GM19463 (cell line): ENCODE data around the gene NDNF.

ENCODE experiments used
- ATAC-seq: cut with Tn5 transposase; IDR thresholded peaks from one replicate; pipeline ENCODE4 v1.9.1; 2021; ENCODE audit warnings: mild to moderate bottlenecking, moderate library complexity; ENCODE audit not compliant: unreplicated experiment

NDNF gene, protein sequence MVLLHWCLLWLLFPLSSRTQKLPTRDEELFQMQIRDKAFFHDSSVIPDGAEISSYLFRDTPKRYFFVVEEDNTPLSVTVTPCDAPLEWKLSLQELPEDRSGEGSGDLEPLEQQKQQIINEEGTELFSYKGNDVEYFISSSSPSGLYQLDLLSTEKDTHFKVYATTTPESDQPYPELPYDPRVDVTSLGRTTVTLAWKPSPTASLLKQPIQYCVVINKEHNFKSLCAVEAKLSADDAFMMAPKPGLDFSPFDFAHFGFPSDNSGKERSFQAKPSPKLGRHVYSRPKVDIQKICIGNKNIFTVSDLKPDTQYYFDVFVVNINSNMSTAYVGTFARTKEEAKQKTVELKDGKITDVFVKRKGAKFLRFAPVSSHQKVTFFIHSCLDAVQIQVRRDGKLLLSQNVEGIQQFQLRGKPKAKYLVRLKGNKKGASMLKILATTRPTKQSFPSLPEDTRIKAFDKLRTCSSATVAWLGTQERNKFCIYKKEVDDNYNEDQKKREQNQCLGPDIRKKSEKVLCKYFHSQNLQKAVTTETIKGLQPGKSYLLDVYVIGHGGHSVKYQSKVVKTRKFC

GRCh38 chr4:121072224-121073003 is at the start of gene NDNF:
TSS of gene NDNF (minus strand) at chr4:121072535. CDS start at chr4:121045837, 26,698 bp downstream.
- no peak for ATAC-seq

DNA sequence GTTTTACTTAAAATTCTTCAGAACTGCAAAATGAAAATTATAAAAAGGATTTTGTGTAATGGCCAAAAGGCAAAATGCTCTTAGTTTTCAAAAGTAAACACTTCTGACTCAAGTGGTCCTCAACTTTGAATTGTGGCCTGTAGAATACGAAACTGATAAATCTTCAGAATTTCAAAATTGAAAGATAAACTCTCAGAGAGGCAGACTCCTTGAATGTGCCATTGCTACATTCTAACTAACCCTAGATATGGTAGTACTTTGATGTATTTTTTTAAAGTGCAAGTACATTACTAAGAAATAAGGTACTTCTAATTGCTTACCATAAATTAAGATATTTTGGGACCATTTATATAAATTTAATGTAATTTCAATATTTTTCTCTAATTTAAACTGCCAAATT is 47.4 kb upstream of the NDNF start:
- ATAC-seq: no peak

DNA sequence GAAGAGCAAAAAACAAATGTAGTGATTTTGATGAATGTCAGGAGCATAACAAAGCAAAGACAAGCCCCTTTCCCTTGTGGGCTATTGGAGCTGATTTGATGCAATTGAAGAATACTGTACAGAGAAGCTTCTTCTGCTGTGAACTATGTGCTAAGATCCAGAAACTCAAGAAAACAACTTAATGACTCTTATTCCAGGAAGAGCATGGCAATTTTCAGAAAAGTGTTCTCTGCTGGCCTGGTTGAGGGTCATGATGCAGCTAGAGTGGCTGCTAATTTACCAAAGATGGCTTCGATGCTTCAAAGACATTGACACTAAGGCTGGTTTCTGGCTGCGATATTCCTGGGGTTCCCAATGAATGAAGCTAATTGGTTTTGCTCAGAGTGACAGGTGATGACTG is 46.0 kb upstream of the NDNF start:
- ATAC-seq: no peak

DNA sequence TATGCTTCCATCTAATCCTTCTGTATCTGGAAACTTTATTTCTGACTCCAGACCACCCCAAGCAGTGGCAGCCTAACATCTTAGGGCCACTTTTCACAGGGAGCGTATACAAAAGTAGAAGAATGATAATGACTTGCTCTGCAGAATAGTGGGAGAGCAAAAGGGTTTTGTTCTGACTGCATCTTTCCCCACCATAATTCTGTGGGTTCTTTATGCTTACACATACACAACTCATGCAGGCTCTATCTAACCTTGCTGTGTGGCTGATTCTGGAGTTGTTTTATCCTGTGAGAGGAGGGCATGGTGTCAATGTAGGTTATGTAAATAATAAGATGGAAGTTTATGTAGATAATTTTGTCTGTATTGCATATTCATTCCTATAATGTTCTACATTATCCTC is 42.4 kb upstream of the NDNF start:
- ATAC-seq: no peak

- ATAC-seq: no peak
Measured at GRCh38 chr4:121112530-121112929, 40.2 kb upstream of the NDNF start.

DNA sequence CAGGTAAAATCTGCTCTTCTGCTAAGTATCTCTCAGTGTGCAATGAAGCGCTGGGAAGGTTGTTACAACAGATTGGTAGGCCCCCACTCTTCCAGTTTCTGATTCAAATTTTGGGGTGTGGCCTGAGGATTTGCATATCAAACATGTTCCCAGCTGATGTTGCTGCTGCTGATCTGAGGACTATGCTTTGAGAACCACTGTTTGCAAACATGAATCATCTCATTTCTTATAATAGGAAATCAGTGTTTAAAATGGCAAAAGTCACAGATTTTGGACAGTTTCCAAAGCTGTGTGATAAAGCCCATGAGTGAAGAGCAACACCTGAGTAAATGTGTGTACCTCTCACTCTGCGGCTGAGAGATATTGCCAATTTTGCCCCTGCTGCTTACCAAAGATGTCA is 36.2 kb upstream of the NDNF start:
- no peak for ATAC-seq

DNA sequence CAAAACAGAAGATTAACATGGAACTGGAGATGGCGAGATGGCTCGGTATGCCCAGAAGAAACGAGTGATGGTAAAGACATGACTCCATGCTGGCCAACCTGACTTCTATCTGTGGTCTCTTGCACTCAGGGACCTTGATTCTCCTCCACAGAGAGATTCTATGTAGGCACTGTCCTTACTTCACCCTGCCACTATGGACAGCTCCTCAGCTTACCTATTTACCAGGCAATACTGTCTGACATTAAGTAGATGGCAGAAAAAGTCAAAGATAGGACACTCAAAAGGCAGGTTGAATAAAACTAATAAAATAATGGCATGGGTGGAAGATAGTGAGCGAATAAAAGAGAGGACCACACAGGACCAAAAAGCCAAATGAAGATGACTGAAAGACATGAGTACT is 35.2 kb upstream of the NDNF start:
- no peak for ATAC-seq

DNA sequence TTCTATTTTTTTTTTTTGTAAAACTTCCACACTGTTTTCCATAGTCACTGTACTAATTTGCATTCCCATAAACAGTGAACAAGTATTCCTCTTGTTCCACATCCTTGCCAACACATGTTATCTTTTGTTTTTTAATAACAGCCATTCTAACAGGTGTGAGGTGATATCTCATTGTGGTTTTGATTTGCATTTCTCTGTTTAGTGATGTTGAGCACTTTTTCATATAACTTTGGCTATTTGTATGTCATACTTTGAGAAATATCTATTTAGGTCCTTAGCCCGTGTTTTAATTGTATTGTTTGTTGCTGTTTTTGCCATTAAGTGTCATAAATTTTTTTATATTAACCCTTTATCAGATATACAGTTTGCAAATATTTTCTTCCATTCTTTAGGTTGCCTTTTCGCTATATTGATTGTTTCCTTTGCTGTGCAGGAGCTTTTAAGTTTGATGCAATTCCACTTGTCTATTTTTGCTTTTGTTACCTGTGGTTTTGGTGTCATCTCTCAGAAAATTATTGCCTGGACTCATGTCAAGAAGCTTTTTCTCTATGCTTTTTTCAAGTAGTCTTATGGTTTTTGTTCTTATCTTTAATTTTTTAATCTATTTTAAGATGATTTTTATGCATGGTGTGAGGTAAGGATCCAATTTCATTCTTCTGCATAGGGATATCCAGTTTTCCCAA is 27.9 kb upstream of the NDNF start:
- no peak for ATAC-seq

DNA sequence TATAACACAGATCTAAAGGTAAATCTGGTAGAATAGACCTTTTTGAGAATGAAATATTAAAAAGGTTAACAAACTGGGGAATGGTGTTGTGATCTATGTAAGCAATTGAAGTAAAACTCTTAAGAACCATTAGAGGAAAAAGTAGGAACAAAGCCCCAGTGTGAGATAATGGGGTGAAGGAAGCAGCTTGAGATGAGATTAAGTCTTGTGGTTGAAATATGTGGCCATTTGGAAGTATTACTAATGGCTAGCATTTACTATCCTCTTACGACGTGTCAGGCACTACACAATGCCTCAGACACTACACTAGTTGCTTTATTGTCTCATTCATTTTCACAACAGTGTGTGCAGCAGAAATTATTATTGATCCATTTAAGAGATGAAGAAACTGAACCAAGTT is 25.9 kb upstream of the NDNF start:
- ATAC-seq: no peak

GRCh38 chr4:121096629-121097028 is 24.3 kb upstream of the NDNF start:
- no peak for ATAC-seq

GRCh38 chr4:121096191-121096590 is 23.9 kb upstream of the NDNF start:
- ATAC-seq: no peak

DNA sequence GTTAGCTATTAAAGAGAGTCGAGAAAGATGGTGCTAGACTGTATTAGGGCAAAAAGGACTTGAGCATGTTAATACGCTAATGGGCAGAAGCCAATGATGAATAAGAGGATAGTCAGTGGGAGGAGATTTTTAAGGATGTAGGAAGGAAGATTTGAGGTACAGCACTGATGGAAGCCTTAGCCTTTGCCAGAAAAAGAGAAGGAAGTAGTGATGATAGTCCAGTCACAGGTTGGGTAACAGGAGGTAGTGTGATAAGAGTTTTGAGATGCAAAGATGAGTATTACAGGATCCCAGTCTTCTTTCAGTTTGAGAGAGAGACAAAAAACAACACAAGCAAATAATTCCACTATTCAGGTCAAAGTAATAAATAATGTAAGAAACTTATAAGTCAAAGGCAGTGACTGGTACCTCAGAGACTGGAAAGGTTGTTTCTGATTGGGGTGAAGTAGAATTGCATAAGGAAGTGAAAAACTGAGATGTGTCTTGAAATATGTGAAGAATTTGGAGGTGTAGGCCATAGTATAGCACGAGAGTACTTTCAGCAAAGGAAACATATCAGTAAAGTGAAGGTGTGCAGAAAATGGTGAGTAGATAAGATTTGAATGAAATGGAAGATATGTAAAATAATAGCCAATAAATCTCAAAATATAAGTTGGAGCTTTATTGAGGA is 22.1 kb upstream of the NDNF start:
- no peak for ATAC-seq

GRCh38 chr4:121093261-121093660 is 20.9 kb upstream of the NDNF start:
- no peak for ATAC-seq

GRCh38 chr4:121091941-121092340 is 19.6 kb upstream of the NDNF start:
- ATAC-seq: no peak

- no peak for ATAC-seq
Measured at GRCh38 chr4:121088867-121089266, 16.5 kb upstream of the NDNF start.

DNA sequence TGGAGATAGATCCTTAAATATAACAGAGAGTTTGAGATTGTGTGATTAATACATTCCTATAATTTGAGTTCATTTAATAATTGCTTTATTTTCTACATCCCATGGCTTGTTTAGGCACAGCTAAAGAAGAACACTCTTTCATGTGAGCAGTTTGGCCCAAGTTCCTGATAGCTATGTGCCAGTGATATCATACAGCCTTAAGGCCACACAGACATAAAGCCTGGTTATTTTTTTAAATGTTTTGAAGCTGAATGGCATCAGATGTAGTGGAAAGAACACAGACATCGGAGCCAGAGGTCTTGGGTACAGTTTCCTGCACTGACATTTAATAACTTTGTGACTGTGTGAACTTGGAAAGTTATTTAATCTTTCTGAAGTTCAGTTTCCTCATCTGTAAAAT is 7.0 kb upstream of the NDNF start:
- ATAC-seq: no peak

DNA sequence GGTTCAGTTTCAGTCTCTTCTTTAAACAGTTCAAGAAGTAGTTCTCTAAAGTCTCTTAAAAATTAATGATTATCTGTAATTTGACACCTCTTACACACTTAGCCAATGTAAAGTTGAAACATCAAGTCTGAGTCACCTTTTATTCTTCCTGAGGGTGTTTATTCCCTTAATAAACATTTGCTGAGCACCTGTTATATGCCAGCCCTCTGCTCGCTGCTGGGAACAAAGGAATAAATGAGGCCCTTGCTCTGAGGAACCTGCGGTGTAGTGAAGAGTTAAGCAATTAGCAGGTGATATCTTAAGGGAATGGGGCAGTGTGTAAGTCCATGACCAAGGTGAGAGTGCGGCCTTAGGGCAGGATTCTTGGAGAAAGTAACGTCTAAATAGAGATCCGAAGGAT is 5.2 kb upstream of the NDNF start:
- ATAC-seq: no peak

- ATAC-seq: no peak
Measured at GRCh38 chr4:121076416-121076815, 4.1 kb upstream of the NDNF start.

GRCh38 chr4:121073672-121074381 is 1.5 kb upstream of the NDNF start:
- ATAC-seq: no peak

DNA sequence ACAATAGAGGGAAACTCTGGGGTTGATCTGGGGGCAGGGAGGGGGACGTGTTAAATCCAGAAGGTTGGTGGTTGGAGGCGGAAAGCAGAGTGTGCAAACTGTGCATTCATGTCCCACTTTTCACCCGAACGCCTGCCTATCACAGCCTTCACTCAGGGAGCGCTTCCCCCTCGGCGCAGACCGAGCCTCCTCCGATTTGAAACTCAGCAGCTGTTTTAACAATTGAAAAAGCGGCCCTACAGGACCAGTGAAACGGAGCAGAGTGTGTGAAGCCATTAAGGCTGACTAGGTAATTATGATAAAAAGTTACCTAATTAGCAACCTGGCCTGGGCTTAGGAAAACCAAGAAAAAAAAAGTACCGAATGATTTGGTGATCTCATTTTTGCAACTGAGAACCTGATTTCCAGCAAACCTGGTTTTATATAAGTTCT is 685 bp upstream of the NDNF start:
- no peak for ATAC-seq
